Lung (tissue), 12 donors: Measurements from ENCODE around the gene ST8SIA1. TPM values are rescaled to one million over a fixed set of nuclear protein-coding genes. Genes with fewer than 3 reads are reported as not detected.

Source experiments
- ATAC-seq: fragments of 200-7000 bp; cut with Tn5 transposase; one replicate; pipeline ENCODE4 v1.9.1; 2020; ENCODE audit warnings: moderate number of reproducible peaks; ENCODE audit not compliant: insufficient read depth, low FRiP score
- DNase-seq, 3 donors: peaks; one replicate each; pipeline ENCODE4 v3.0.0-alpha.2; 2013 to 2017
- H3K27ac ChIP-seq, 2 donors: one replicate each; pipeline ENCODE4 v1.5.1; 2013; ENCODE audit warnings: mild to moderate bottlenecking in 2 of 2, moderate library complexity in 2 of 2, control low read depth in 1 of 2, inconsistent platforms in 1 of 2, low read depth in 1 of 2, low read length in 1 of 2
- H3K27me3 ChIP-seq, 3 donors: one replicate each; pipeline ENCODE4 v1.5.1; 2013; ENCODE audit warnings: low read length in 2 of 3; ENCODE audit not compliant: control insufficient read depth in 3 of 3, insufficient read depth in 3 of 3
- H3K36me3 ChIP-seq, 4 donors: one replicate each; pipeline ENCODE4 v1.5.1; 2013; ENCODE audit warnings: low read length in 4 of 4, mild to moderate bottlenecking in 1 of 4, moderate library complexity in 1 of 4; ENCODE audit not compliant: control insufficient read depth in 4 of 4, insufficient read depth in 4 of 4
- H3K4me1 ChIP-seq, 5 donors: one replicate each; pipeline ENCODE4 v1.5.1; 2013; ENCODE audit warnings: low read length in 5 of 5, mild to moderate bottlenecking in 2 of 5, moderate library complexity in 1 of 5; ENCODE audit not compliant: control insufficient read depth in 5 of 5, insufficient read depth in 5 of 5
- H3K4me3 ChIP-seq: one replicate; pipeline ENCODE4 v1.5.1; 2013; ENCODE audit warnings: mild to moderate bottlenecking, control low read depth, moderate library complexity
- H3K9ac ChIP-seq, 2 donors: one replicate each; pipeline ENCODE4 v1.5.1; 2013; ENCODE audit warnings: low read length in 2 of 2, control low read depth in 1 of 2; ENCODE audit not compliant: insufficient read depth in 1 of 2
- H3K9me3 ChIP-seq, 4 donors: one replicate each; pipeline ENCODE4 v1.5.1; 2013; ENCODE audit warnings: low read length in 3 of 4, mild to moderate bottlenecking in 1 of 4, moderate library complexity in 1 of 4; ENCODE audit not compliant: control insufficient read depth in 4 of 4, insufficient read depth in 3 of 4
- CTCF ChIP-seq: IDR thresholded peaks from 2 replicates; pipeline ENCODE4 v1.5.1; 2012; ENCODE audit warnings: mild to moderate bottlenecking; ENCODE audit errors: control extremely low read depth, extremely low read depth
- WGBS, 2 donors: extraction: QIAGEN DNeasy Blood & Tissue Kit; methylation state at CpG; one replicate each; pipeline ENCODE4 v1.1.7; 2013; 5-methylcytosine and 5-hydroxymethylcytosine counted together
- polyA plus RNA-seq, 2 donors: library from polyadenylated mRNA; stranded (reverse); fragments of 200-250 nt; gene quantifications; one replicate each; pipeline ENCODE4 v1.2.1, GENCODE V29; 2013
- total RNA-seq, 2 donors: library from RNA; depleted of rRNA in 1 of 2; stranded (reverse); fragments of >200 nt in 1 of 2; gene quantifications; one replicate each; pipeline ENCODE4 v1.2.1, GENCODE V29; 2014 to 2021
- donor health status: control.
- donor health status: control.
- donor health status: Bipolar disorder and iron deficiency.
- donor health status: healthy.
- donor health status: DM: yes; HTN: yes; CAD: no.

The ST8SIA1 gene
- total and polyA plus RNA-seq, 4 donors = 1.2 to 20.9 (median 3.5) TPM

DNA sequence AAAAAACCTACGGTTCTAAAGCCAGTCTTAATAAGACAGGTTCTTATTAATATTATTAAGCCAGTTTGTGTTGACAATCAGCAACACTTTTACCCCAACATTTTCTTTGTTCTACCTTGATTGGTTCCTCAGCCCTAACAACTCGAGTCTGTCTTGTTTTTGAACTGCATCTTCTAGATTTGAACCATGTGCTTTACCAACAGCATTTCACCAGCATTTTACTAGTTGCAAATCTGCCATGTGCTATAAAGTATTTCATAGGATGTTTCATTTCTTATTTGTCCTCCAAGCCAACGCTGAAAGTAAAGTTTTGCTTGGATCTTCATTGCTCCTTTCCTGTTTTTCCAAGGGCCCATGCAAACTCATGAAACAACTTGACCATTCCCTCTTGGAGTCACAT, 133.4 kb downstream of the ST8SIA1 start:
- H3K9me3 ChIP-seq = peaks cover 0 to 6% (median 0%) of the 10 kb centered on the region in 4 donors
- WGBS, 2 donors = 75 to 79% methylated on average over 3 of the region's 3 CpGs
- no peak for DNase-seq
- H3K9ac ChIP-seq = no peak overlapping the region
- no peak for ATAC-seq
- H3K27me3 ChIP-seq = no peaks in the 10 kb centered on the region
- no peak for TF ChIP-seq CTCF
- no peak overlapping the region for H3K27ac ChIP-seq
- no peaks in the 10 kb centered on the region for H3K4me1 ChIP-seq
- no peaks in the 10 kb centered on the region for H3K36me3 ChIP-seq
- H3K4me3 ChIP-seq = no peak overlapping the region

GRCh38 chr12:22196236-22196635, 138.3 kb downstream of the ST8SIA1 start:
- Histone ChIP-seq H3K4me1 (peaks cover 0 to 2% (median 0%) of the 10 kb centered on the region in 5 donors), H3K27ac (no peak overlapping the region), H3K27me3 (no peaks in the 10 kb centered on the region), H3K9me3 (no peaks in the 10 kb centered on the region), H3K36me3 (no peaks in the 10 kb centered on the region), H3K4me3 (no peak overlapping the region), H3K9ac (no peak overlapping the region)
- WGBS, 2 donors = 76 to 90% methylated on average over 1 of the region's 1 CpG
- no peak for DNase-seq
- no peak for TF ChIP-seq CTCF
- ATAC-seq = no peak

- 42 to 60% methylated on average over 1 of the region's 1 CpG for WGBS, 2 donors
- no peak overlapping the region for H3K9ac ChIP-seq
- no peak overlapping the region for H3K27ac ChIP-seq
- ATAC-seq = no peak
- no peaks in the 10 kb centered on the region for H3K36me3 ChIP-seq
- no peaks in the 10 kb centered on the region for H3K9me3 ChIP-seq
- no peak overlapping the region for H3K4me3 ChIP-seq
- DNase-seq = no peak
- no peaks in the 10 kb centered on the region for H3K27me3 ChIP-seq
- TF ChIP-seq CTCF = no peak
- H3K4me1 ChIP-seq = peaks cover 0 to 2% (median 0%) of the 10 kb centered on the region in 5 donors
Observed at GRCh38 chr12:22190969-22191368, 143.5 kb downstream of the ST8SIA1 start.

DNA sequence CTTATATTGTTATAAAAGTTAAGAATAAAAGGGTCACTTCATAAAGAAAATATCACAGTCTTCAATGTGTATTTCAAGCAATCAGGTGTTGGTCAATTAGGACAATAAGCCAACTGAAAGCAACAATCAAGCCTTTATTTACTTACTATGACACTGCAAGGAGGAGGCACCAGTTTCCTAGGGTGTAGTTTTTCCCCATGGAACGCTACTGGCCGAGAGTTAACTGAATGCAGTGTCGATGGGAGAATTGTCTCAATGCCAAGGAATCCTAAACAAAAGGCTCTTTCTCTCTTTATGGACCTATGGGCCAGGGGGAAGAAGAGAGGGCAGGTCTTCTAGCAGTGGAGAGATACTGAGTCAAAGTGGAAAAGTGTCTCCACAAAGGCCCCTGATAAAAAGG, 146.1 kb downstream of the ST8SIA1 start:
- Histone ChIP-seq H3K9me3 (no peaks in the 10 kb centered on the region), H3K27ac (no peak overlapping the region), H3K36me3 (no peaks in the 10 kb centered on the region), H3K4me3 (no peak overlapping the region), H3K4me1 (peaks cover 0 to 2% (median 0%) of the 10 kb centered on the region in 5 donors), H3K9ac (no peak overlapping the region), H3K27me3 (no peaks in the 10 kb centered on the region)
- no peak for ATAC-seq
- 75 to 82% methylated on average over 3 of the region's 3 CpGs for WGBS, 2 donors
- DNase-seq = no peak
- TF ChIP-seq CTCF = no peak
